ENCODE measurements around the gene GHDC. TPM values are rescaled to one million over a fixed set of nuclear protein-coding genes. Genes with fewer than 3 reads are reported as not detected.
"Not testable (repeated sequence)": the region's sequence is repeated elsewhere in the genome, so short reads cannot be mapped to it uniquely, and the experiment has no call there.

GHDC gene
- total RNA-seq, 4 donors from 2014 or later, result 20.3 to 31.3 (median 22.0) TPM

DNA sequence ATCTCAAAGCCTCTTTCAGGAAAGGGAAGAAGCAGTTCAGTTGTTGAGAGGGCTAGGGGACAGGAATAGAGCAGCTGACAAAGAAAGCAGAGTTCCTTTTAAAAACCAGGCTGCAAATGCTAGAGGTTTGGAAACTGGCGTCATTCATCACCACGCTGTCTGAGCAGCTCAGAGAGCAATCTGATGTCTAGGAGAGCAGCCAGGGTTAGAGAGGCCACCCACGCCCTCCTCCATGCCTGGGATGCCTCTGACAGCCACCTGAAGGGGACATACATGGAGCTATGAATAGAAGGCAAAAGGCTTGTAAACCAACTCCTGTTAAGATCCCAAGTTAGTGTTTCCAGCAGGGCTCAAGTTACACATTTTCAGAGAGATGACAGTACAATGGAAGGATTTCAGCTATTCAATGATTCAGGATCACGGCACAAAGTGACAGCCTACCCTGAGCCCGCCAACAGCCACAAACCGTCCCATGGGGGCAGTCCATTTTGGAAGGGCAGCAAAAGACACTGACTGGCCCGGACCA lies 51.9 kb downstream of the GHDC start:
- intact Hi-C loops (cut with DNase I), result no loop called here
- no peak overlapping the region for H3K4me3 ChIP-seq
- DNase-seq (ENCODE audit: extremely low spot score), result no peak
- H3K9me3 ChIP-seq, result no peaks in the 10 kb centered on the region
- TF ChIP-seq, protein P1, sequence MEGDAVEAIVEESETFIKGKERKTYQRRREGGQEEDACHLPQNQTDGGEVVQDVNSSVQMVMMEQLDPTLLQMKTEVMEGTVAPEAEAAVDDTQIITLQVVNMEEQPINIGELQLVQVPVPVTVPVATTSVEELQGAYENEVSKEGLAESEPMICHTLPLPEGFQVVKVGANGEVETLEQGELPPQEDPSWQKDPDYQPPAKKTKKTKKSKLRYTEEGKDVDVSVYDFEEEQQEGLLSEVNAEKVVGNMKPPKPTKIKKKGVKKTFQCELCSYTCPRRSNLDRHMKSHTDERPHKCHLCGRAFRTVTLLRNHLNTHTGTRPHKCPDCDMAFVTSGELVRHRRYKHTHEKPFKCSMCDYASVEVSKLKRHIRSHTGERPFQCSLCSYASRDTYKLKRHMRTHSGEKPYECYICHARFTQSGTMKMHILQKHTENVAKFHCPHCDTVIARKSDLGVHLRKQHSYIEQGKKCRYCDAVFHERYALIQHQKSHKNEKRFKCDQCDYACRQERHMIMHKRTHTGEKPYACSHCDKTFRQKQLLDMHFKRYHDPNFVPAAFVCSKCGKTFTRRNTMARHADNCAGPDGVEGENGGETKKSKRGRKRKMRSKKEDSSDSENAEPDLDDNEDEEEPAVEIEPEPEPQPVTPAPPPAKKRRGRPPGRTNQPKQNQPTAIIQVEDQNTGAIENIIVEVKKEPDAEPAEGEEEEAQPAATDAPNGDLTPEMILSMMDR (IDR thresholded peaks at IDR 0.05), result no peak
- no peak for TF ChIP-seq POLR2A (IDR thresholded peaks at IDR 0.05; ENCODE audit: low read depth)
- TF ChIP-seq EP300 (IDR thresholded peaks at IDR 0.05), result no peak
- no peak for TF ChIP-seq POLR2AphosphoS5 (IDR thresholded peaks at IDR 0.05)
- H3K4me1 ChIP-seq, result peaks cover 47 to 71% (median 54%) of the 10 kb centered on the region in 4 donors
- H3K27me3 ChIP-seq, result no peaks in the 10 kb centered on the region
- H3K27ac ChIP-seq (replicated peaks in 1 of 4), result peak overlapping the region in 2 of 4 donors; percentile 16 to 19
- WGBS, result 61% methylated on average over 3 of the region's 7 CpGs
- H3K36me3 ChIP-seq, result peaks cover 9 to 43% (median 27%) of the 10 kb centered on the region in 4 donors

DNA sequence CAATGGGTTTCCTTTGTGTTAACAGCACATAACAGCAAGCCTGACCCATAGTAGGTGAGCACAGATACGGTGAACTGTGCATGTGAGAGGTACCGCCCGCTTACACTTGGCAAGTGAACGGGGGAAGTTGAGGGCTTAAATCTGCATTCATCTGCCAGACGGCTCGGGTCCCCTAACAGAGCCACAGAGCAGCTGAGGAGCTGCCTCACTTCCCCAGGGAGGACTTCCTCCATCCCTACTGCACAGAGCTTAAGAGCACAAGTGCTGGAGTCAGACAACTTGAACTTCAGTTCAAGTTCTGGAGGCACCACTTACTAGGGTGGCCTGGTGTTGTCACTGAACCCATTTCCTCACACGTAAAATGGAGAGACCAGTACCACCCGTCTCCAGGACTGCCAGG lies 52.9 kb downstream of the GHDC start:
- WGBS, result 74% methylated on average over 8 of the region's 8 CpGs
- no peaks in the 10 kb centered on the region for H3K9me3 ChIP-seq
- H3K36me3 ChIP-seq, result peaks cover 4 to 32% (median 20%) of the 10 kb centered on the region in 4 donors
- H3K27me3 ChIP-seq, result no peaks in the 10 kb centered on the region
- intact Hi-C loops (cut with DNase I), result no loop called here
- no peak overlapping the region for H3K4me3 ChIP-seq
- no peak for DNase-seq (ENCODE audit: extremely low spot score)
- no peak overlapping the region for H3K27ac ChIP-seq (replicated peaks in 1 of 4)
- H3K4me1 ChIP-seq, result peaks cover 54 to 70% (median 63%) of the 10 kb centered on the region in 4 donors
- TF ChIP-seq EP300 (IDR thresholded peaks at IDR 0.05), result no peak
- TF ChIP-seq POLR2AphosphoS5 (IDR thresholded peaks at IDR 0.05), result no peak
- no peak for TF ChIP-seq POLR2A (IDR thresholded peaks at IDR 0.05; ENCODE audit: low read depth)
- TF ChIP-seq, protein P1 (IDR thresholded peaks at IDR 0.05), result no peak

DNA sequence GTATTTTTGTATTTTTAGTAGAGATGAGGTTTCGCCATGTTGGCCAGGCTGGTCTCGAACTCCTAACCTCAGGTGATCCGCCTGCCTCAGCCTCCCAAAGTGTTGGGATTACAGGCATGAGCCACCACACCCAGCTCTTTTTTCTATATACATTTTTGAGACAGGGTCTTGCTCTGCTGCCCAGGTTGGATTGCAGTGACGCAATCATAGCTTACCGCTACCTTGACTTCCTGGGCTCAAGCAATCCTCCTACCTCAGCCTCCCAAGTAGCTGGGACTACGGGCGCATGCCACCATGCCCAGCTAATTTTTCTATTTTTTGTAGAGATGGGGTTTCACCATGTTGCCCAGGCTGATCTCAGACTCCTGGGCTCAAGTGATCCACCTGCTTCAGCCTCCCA lies 53.6 kb downstream of the GHDC start:
- H3K27me3 ChIP-seq; H3K9me3 ChIP-seq; H3K27ac ChIP-seq (replicated peaks in 1 of 4); DNase-seq (ENCODE audit: extremely low spot score); intact Hi-C loops (cut with DNase I); H3K4me3 ChIP-seq: not testable (repeated sequence)
- 99% methylated on average over 7 of the region's 7 CpGs for WGBS
- Histone ChIP-seq H3K36me3 (peaks cover 4 to 28% (median 16%) of the 10 kb centered on the region in 4 donors), H3K4me1 (peaks cover 61 to 76% (median 70%) of the 10 kb centered on the region in 4 donors)

Other genes starting within 250 kb of the GHDC start
- gene CNP, start 227.7 kb downstream of the GHDC start, total RNA-seq, result 100 to 1,000 TPM in 1 of 4 donors, 10 to 100 TPM in 3; 68.9 to 101 (median 78.5) TPM
- gene DNAJC7, start 177.1 kb downstream of the GHDC start, total RNA-seq, result 10 to 100 TPM; 43.1 to 51.1 (median 44.4) TPM
- 10 to 100 TPM; 44.0 to 74.3 (median 59.0) TPM for gene NKIRAS2, start 174.4 kb downstream of the GHDC start, total RNA-seq
- gene C17orf113, start 143.9 kb downstream of the GHDC start, total RNA-seq, result 1 to 10 TPM in 1 of 4 donors, under 1 TPM in 3; under 0.01 to 1.2 (median 0.67) TPM
- gene ZNF385C, start 96.0 kb downstream of the GHDC start, total RNA-seq, result under 1 TPM in 2 of 4 donors, not detected in 2; 0.39 to 0.42 TPM
- 10 to 100 TPM in 3 of 4 donors, 1 to 10 TPM in 1; 9.6 to 11.7 (median 11.3) TPM for gene DHX58, start 81.8 kb downstream of the GHDC start, total RNA-seq
- gene KAT2A, start 73.1 kb downstream of the GHDC start, total RNA-seq, result 10 to 100 TPM; 13.8 to 31.1 (median 21.8) TPM
- gene HSPB9, start 71.7 kb downstream of the GHDC start, total RNA-seq, result under 1 TPM in 2 of 4 donors, not detected in 2; 0.26 to 0.42 TPM
- gene RAB5C, start 39.5 kb downstream of the GHDC start, total RNA-seq, result 100 to 1,000 TPM; 102 to 140 (median 128) TPM
- under 1 TPM; 0.17 to 0.42 (median 0.26) TPM for gene KCNH4, start 13.4 kb downstream of the GHDC start, total RNA-seq
- not detected for gene HCRT, start 9.0 kb downstream of the GHDC start, total RNA-seq
- 10 to 100 TPM; 75.0 to 93.4 (median 85.2) TPM for gene STAT5B, start 81.9 kb upstream of the GHDC start, total RNA-seq
- gene STAT5A, start 94.0 kb upstream of the GHDC start, total RNA-seq, result 10 to 100 TPM; 42.4 to 97.0 (median 62.7) TPM
- 100 to 1,000 TPM; 137 to 260 (median 211) TPM for gene STAT3, start 193.9 kb upstream of the GHDC start, total RNA-seq
- gene CAVIN1, start 228.8 kb upstream of the GHDC start, total RNA-seq, result 1,000 to 10,000 TPM in 2 of 4 donors, 100 to 1,000 TPM in 2; 619 to 1,181 (median 1,019) TPM

Data from esophagus muscularis mucosa (tissue), 4 donors.